CD1c-positive myeloid dendritic cell (primary cell): Measurements from ENCODE around the gene SHKBP1.
"Not testable (repeated sequence)": the region's sequence is repeated elsewhere in the genome, so short reads cannot be mapped to it uniquely, and the experiment has no call there.

Experiments used
- DNase-seq: peaks from one replicate; pipeline ENCODE4 v3.0.0-alpha.2; 2016; ENCODE audit errors: extremely low spot score

The SHKBP1 gene

GRCh38 chr19:40614622-40615411, 38.1 kb downstream of the SHKBP1 start:
- peak; percentile 72 for DNase-seq

- DNase-seq = no peak
Observed at GRCh38 chr19:40616178-40616577, 39.5 kb downstream of the SHKBP1 start.

- no peak for DNase-seq
Observed at GRCh38 chr19:40616941-40617340, 40.3 kb downstream of the SHKBP1 start.

DNA sequence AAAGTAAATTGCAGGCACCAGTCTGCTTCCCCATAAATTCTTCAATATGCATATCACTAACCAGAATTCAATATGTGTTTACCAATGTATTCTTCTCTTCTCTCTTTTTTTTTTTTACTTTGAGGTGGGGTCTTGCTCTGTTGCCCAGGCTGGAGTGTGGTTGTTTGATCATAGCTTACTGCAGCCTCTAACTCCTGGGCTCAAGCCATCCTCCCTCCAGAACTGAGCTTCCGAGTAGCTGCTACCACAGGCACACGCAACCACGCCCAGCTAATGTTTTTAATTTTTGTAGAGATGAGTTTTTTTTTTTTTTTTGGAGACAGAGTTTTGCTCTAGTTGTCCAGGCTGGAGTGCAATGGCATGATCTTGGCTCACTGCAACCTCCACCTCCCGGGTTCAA, 41.3 kb downstream of the SHKBP1 start:
- DNase-seq = no peak

GRCh38 chr19:40619333-40620160, 42.9 kb downstream of the SHKBP1 start:
- DNase-seq = no peak

DNA sequence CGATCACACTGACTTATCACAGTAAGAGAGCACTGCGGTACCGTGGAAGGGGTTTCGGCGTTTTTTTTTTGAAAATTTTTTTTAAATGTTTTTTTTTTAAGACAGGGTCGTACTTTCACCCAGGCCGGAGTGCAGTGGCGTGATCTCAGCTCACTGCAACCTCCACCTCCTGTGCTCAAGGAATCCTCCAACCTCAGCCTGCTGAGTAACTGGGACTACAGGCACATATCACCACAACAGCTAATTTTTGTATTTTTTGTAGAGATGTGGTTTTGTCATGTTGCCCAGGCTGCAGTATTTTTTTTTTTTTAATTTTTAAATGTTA, 43.5 kb downstream of the SHKBP1 start:
- no peak for DNase-seq

- DNase-seq = no peak
Observed at GRCh38 chr19:40621283-40621682, 44.6 kb downstream of the SHKBP1 start.

- DNase-seq = no peak
Observed at GRCh38 chr19:40621966-40622772, 45.5 kb downstream of the SHKBP1 start.

DNA sequence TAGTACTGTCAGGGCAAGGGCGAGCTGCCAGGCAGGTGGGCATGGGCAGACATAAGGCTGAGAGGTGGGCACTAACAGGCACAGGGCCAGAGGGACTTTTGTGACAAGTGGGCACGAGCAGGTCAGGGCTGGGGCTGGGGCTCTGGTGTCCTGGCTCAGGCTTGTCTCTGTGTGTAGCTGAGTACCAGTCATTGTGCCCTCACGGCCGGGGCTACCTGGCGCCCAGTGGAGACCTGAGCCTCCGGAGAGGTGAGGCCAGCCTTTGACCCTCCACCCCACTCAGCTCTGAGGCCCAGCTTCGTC, 46.1 kb downstream of the SHKBP1 start:
- DNase-seq = no peak

- DNase-seq = no peak
Observed at GRCh38 chr19:40623403-40624251, 47.0 kb downstream of the SHKBP1 start.

DNA sequence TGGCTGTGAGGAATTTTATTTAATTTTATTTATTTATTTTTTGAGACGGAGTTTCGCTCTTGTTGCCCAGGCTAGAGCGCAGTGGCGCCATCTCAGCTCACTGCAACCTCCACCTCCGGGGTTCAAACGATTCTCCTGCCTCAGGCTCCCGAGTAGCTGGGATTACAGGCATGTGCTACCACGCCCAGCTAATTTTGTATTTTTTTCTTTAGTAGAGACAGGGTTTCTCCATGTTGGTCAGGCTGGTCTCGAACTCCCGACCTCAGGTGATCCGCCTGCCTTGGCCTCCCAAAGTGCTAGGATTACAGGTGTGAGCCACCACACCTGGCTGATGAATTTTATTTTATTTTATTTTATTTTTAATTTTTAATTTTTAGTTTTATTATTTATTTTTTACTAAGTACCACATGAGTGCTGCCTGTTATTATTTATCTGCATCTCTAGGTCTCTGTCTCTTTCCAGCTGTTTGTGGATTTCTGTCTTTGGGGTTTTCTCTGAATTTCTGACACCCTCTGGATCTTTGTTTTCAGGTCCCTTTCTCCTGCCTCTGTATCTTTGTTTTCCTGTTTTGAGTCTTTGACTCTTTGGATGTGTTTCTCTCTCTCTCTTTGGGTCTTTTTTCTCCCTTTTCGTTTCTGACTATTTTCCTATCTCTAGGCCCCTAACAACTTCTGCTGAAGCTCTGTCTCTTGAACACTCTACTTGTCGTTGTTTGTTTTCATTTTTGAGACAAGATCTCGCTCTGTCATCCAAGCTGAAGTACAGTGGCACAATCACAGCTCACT, 47.9 kb downstream of the SHKBP1 start:
- DNase-seq = not testable (repeated sequence)

DNA sequence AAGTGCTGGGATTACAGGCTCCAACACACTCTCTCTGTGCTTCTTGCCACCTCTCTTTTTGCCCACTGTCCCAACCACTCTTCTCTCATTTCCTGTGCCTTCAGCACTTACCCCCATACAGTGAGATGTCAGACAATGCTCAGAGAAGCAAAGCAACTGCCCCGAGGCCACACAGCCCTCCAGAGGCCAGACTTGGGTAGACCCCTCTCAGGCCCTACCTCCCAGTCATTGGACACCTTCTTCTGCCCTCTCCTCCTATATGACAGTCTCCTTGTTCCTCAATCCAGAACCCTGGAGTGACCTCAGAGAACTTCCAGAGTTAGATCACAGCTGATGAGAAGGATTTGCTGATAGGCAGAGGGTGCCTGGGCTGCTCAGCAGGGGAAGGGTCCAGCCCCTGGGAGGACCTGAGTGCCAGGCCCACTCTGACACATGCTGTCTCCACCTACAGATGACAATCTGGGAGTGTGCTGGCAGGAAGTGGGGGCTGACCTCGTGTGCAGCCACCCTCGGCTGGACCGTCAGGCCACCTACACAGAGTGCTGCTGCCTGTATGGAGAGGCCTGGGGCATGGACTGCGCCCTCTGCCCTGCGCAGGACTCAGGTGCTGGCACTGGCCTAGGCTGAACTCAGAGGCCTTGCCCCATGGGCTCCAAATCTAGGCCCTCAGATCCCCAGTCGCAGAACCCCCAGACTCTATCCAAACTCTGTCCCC, 48.9 kb downstream of the SHKBP1 start:
- peak; percentile 49 for DNase-seq

- no peak for DNase-seq
Observed at GRCh38 chr19:40626918-40627317, 50.2 kb downstream of the SHKBP1 start.

GRCh38 chr19:40627486-40628279, 51.0 kb downstream of the SHKBP1 start:
- DNase-seq = no peak

DNA sequence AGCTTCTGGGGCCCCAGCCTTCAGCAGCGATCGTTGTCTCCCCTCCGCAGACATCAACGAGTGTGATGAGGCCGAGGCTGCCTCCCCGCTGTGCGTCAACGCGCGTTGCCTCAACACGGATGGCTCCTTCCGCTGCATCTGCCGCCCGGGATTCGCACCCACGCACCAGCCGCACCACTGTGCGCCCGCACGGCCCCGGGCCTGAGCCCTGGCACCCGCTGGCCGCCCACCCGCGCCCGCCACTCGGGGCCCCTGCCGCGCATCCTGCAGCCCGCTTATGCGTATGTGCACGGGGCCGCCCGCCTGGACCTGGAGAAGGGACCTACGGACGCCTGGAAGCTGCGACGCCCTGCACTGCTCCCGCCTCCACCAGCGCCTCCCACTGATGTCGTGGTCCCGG, 52.7 kb downstream of the SHKBP1 start:
- no peak for DNase-seq

- no peak for DNase-seq
Observed at GRCh38 chr19:40630571-40631160, 54.0 kb downstream of the SHKBP1 start.

DNA sequence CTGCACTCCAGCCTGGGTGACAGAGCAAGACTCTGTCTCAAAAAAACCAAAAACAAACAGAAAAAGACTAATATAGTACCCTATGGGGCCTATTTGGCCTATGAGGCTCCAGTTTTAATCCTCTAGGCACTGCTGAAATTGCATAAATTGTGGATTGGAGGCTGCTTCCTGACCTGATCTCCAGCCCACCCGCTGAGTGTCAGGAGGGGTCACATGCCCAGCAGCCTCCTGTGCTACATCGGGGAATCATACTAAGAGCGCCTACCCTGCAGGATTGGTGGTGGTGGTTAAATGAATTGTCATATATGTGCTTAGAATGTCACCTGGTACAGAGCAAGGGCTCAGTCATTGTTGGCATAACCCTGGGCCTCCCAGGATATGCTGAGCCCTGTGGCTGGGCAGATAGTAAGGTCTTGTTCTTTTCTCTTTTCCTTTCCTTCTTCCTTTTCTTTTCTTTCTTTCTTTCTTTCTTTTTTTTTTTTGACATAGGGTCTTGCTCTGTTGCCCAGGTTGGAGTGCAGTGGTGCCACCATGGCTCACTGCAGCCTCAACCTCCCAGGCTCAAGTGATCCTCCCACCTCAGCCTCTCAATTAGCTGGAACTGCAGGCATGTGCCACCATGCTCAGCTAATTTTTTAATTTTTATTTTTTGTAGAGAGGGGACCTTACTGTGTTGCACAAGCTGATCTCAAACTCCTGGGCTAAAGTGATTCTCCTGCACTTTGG, 55.8 kb downstream of the SHKBP1 start:
- no peak for DNase-seq

DNA sequence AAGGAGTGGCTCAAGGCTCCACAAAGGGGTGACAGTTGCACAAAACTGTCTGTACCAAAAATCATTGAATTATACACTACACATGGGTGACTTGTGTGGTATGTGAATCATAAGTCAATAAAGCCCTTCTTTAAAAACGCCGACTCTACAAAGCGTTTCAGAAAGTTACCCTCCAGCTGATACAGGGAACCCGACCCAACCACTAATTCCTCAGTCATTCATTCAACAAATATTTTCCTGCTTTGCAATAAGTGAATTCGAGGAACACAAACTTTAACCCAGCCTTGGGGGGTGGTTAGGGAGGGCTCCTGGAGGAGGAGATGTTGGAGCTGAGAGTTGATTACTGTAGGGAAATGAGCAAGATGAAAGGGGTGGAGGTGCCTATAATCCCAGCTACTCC, 56.5 kb downstream of the SHKBP1 start:
- DNase-seq = no peak
